GM23248 (cell line): ENCODE data around the gene MAP3K4.

ENCODE experiments used
- EZH2 ChIP-seq: fragments of 200-600 bp; sonication (generic); IDR thresholded peaks from 2 replicates; pipeline ENCODE4 v1.6.1; 2018; ENCODE audit warnings: antibody characterized with exemption, mild to moderate bottlenecking; ENCODE audit not compliant: insufficient read depth, poor library complexity, severe bottlenecking
- EZH2phosphoT487 ChIP-seq: fragments of 200-600 bp; sonication (generic); IDR thresholded peaks from 2 replicates; pipeline ENCODE4 v1.6.1; 2018; ENCODE audit warnings: antibody characterized with exemption, moderate library complexity, mild to moderate bottlenecking, low read depth; ENCODE audit not compliant: insufficient read depth

DNA sequence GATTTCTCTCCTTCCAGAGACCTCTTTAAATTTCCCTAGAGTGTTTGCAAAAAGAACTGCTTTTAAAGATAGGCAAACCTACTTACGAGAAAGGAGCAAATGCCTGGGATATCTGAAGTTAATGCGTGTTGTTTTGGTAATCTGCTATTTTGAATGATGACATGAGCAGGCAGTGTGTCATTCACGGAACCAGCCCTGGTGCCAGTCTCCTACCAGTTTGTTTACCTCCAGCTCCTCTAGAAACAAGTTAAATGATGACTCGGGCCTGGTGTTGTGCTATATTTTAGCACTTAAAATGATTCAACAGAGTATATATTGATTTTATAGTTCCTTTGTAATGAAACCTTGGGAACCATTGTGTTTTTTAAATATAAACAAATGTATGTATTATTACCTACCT is 41.1 kb upstream of the MAP3K4 start:
- no peak for TF ChIP-seq EZH2phosphoT487
- TF ChIP-seq EZH2, result no peak
